Colonic mucosa (tissue), 4 donors: ENCODE results near the gene CD8B2. TPM values are rescaled to one million over a fixed set of nuclear protein-coding genes. Genes with fewer than 3 reads are reported as not detected.

ENCODE experiments used
- DNase-seq: peaks from one replicate; pipeline ENCODE4 v3.0.0-alpha.2; 2020
- H3K27ac ChIP-seq: fragments of 200-600 bp; one replicate; pipeline ENCODE4 v1.8.0; 2021
- H3K27me3 ChIP-seq: fragments of 200-600 bp; one replicate; pipeline ENCODE4 v1.8.0; 2021
- H3K36me3 ChIP-seq: fragments of 200-600 bp; one replicate; pipeline ENCODE4 v1.8.0; 2021
- H3K4me1 ChIP-seq: fragments of 200-600 bp; one replicate; pipeline ENCODE4 v1.8.0; 2021; ENCODE audit warnings: mild to moderate bottlenecking
- H3K4me3 ChIP-seq: fragments of 200-600 bp; one replicate; pipeline ENCODE4 v1.8.0; 2021
- H3K9ac ChIP-seq, 2 donors: one replicate each; pipeline ENCODE4 v1.7.0; 2013; ENCODE audit warnings: control low read depth in 2 of 2, low read depth in 2 of 2, low read length in 2 of 2
- H3K9me3 ChIP-seq: fragments of 200-600 bp; one replicate; pipeline ENCODE4 v1.8.0; 2021
- CTCF ChIP-seq: fragments of 200-600 bp; IDR thresholded peaks from one replicate; pipeline ENCODE4 v1.8.0; 2022; ENCODE audit warnings: antibody characterized with exemption, mild to moderate bottlenecking
- intact Hi-C: fragments of 100-400 bp; cut with DNase I; formaldehyde crosslinking; loops from one replicate; pipeline ENCODE4 v1.14.1; 2022
- total RNA-seq, 2 donors: library from RNA; stranded (reverse); fragmentation: NEBNext Ultra II Directional in 1 of 2; extraction: Animal tissue kit (Norgen Biotek cat#: 25700) in 1 of 2; gene quantifications; one replicate each; pipeline ENCODE4 v1.2.1, GENCODE V29; 2021
- donor health status: healthy.
- donor health status: DM: no; HTN: no; CAD: no.
- donor health status: DM: no; HTN: no; CAD: no.

CD8B2 gene
- total RNA-seq, 2 donors from 2014 or later, result 0.22 TPM; not detected in 1

DNA sequence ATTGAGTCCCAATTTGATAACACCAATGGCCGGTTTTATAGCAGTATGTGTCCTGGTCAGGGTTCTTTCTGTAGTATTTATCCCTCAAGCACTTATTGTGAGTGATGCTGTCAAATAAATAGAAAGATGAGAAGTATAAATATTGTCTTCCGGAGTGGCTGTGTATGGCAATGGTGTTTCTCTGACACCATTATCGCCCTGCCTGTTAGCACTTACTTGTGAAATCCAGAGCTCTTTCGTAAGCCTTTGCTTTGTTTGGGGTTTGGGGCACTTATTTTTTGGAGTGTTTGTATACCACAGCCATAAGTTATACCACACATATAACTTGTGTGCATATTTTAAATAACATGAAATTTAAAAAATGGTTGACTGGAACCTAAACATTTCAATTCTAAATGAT, 29.3 kb downstream of the CD8B2 start:
- no peak for TF ChIP-seq CTCF
- no peak overlapping the region for H3K4me3 ChIP-seq
- no peaks in the 10 kb centered on the region for H3K4me1 ChIP-seq
- H3K9me3 ChIP-seq, result no peaks in the 10 kb centered on the region
- H3K36me3 ChIP-seq, result no peaks in the 10 kb centered on the region
- H3K9ac ChIP-seq, result no peak overlapping the region
- no peaks in the 10 kb centered on the region for H3K27me3 ChIP-seq
- intact Hi-C loops, result no loop called here
- H3K27ac ChIP-seq, result no peak overlapping the region
- no peak for DNase-seq

- Histone ChIP-seq H3K9me3 (no peaks in the 10 kb centered on the region), H3K9ac (no peak overlapping the region), H3K36me3 (no peaks in the 10 kb centered on the region), H3K4me1 (no peaks in the 10 kb centered on the region), H3K27ac (no peak overlapping the region), H3K27me3 (no peaks in the 10 kb centered on the region), H3K4me3 (no peak overlapping the region)
- DNase-seq, result no peak
- TF ChIP-seq CTCF, result no peak
- intact Hi-C loops, result no loop called here
Observed at GRCh38 chr2:106516864-106517263, 29.7 kb downstream of the CD8B2 start.

- no peak for DNase-seq
- no peaks in the 10 kb centered on the region for H3K9me3 ChIP-seq
- no peak for TF ChIP-seq CTCF
- H3K27me3 ChIP-seq, result no peaks in the 10 kb centered on the region
- intact Hi-C loops, result no loop called here
- H3K4me1 ChIP-seq, result no peaks in the 10 kb centered on the region
- H3K36me3 ChIP-seq, result no peaks in the 10 kb centered on the region
- H3K4me3 ChIP-seq, result no peak overlapping the region
- H3K9ac ChIP-seq, result no peak overlapping the region
- no peak overlapping the region for H3K27ac ChIP-seq
Observed at GRCh38 chr2:106517329-106517728, 30.2 kb downstream of the CD8B2 start.

- no peak for DNase-seq
- H3K4me1 ChIP-seq, result no peaks in the 10 kb centered on the region
Observed at GRCh38 chr2:106519767-106520166, 32.6 kb downstream of the CD8B2 start.

DNA sequence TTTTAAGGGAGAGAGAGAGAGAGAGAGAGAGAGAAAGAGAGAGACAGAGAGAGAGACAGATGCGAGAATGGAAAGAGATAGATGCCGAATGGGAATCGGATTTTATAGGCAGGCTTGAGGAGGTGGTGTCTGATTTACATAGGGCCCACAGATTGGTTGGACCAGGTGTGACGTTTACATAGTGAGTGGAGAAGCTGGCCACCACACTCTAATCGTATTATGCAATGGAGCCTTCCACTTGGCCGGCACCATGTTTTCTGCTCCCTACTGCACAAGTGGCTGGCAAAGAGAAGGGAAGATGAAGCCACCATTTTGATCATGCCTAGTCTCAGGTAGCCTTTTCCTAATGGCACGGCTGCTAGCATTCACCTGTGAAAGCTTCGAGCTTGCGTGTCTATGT, 33.9 kb downstream of the CD8B2 start:
- Histone ChIP-seq H3K4me3 (no peak overlapping the region), H3K27ac (no peak overlapping the region), H3K9ac (no peak overlapping the region), H3K4me1 (no peaks in the 10 kb centered on the region), H3K27me3 (no peaks in the 10 kb centered on the region), H3K9me3 (no peaks in the 10 kb centered on the region), H3K36me3 (no peaks in the 10 kb centered on the region)
- intact Hi-C loops, result no loop called here
- TF ChIP-seq CTCF, result no peak
- DNase-seq, result no peak

More at GRCh38 chr2:106519767-106520166, 32.6 kb downstream of the CD8B2 start:
- Histone ChIP-seq H3K4me3 (no peak overlapping the region), H3K27ac (no peak overlapping the region), H3K36me3 (no peaks in the 10 kb centered on the region), H3K27me3 (no peaks in the 10 kb centered on the region), H3K9ac (no peak overlapping the region), H3K9me3 (no peaks in the 10 kb centered on the region)
- intact Hi-C loops, result no loop called here
- TF ChIP-seq CTCF, result no peak
